Suprapubic skin (tissue), 4 donors: Measurements from ENCODE around the gene PYROXD2. TPM values are rescaled to one million over a fixed set of nuclear protein-coding genes. Genes with fewer than 3 reads are reported as not detected.

Source experiments
- DNase-seq, 2 donors: peaks; one replicate each; pipeline ENCODE4 v3.0.0-alpha.2; 2019; ENCODE audit warnings: low spot score in 2 of 2
- H3K27ac ChIP-seq: fragments of 200-600 bp; sonication (generic); one replicate; pipeline ENCODE4 v1.5.1; 2019
- H3K27me3 ChIP-seq: fragments of 200-600 bp; sonication (generic); one replicate; pipeline ENCODE4 v1.5.1; 2019
- H3K36me3 ChIP-seq: fragments of 200-600 bp; sonication (generic); one replicate; pipeline ENCODE4 v1.5.1; 2019
- H3K4me1 ChIP-seq: fragments of 200-600 bp; sonication (generic); one replicate; pipeline ENCODE4 v1.5.1; 2019
- H3K4me3 ChIP-seq: fragments of 200-600 bp; sonication (generic); one replicate; pipeline ENCODE4 v1.5.1; 2019; ENCODE audit warnings: mild to moderate bottlenecking
- H3K9me3 ChIP-seq: fragments of 200-600 bp; sonication (generic); one replicate; pipeline ENCODE4 v1.5.1; 2019
- EP300 ChIP-seq: sonication (generic); formaldehyde crosslinking; IDR thresholded peaks from one replicate; pipeline ENCODE4 v1.6.1; 2017; ENCODE audit warnings: antibody characterized with exemption
- POLR2A ChIP-seq, 2 donors: fragments of 450-650 bp; IDR thresholded peaks; one replicate each; pipeline ENCODE4 v1.6.1; 2017; ENCODE audit warnings: antibody characterized with exemption in 2 of 2, mild to moderate bottlenecking in 2 of 2, moderate library complexity in 2 of 2
- POLR2AphosphoS5 ChIP-seq, 3 donors: sonication (generic); formaldehyde crosslinking; IDR thresholded peaks; one replicate each; pipeline ENCODE4 v1.6.1; 2017; ENCODE audit warnings: antibody characterized with exemption in 3 of 3
- WGBS: methylation state at CpG from one replicate; pipeline ENCODE4 v1.1.5; 2018; 5-methylcytosine and 5-hydroxymethylcytosine counted together
- total RNA-seq, 4 donors: library from RNA; depleted of rRNA; stranded (reverse); fragments of >200 nt; gene quantifications; one replicate each; pipeline ENCODE4 v1.1.0, GENCODE V29; 2016
- TF ChIP-seq, protein P1 (sequence below), 2 donors: fragments of 200-600 bp in 1 of 2; fragments of 450-650 bp in 1 of 2; sonication (generic) in 1 of 2; IDR thresholded peaks; one replicate each; pipeline ENCODE4 v1.5.1; 2016 to 2019; ENCODE audit warnings: antibody characterized with exemption in 2 of 2, mild to moderate bottlenecking in 1 of 2, moderate library complexity in 1 of 2

The PYROXD2 gene
- total RNA-seq, 4 donors from 2014 or later: 4.3 to 20.3 (median 5.2) TPM

DNA sequence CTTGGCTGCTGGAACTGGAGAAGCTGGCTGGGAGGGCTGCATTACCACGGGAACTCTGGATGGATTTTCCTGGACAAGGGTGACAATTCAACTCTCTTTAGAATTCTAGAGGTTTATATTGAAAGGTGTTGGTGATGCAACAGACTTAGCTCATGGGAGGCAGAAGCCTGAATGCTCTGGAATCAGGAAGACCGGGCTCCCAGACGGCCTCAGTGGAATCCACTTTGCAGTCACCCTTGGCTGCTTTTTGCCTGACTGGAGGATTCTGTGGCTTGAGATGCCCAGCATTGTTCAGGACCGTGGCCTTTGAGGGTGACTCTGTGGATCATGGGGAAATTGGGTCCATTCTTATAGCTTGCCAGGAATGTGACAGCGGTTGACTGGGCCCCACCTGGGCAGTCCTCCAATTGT is 32.3 kb downstream of the PYROXD2 start:
- H3K27me3 ChIP-seq: no peaks in the 10 kb centered on the region
- no peak for DNase-seq
- H3K4me1 ChIP-seq: no peaks in the 10 kb centered on the region
- H3K9me3 ChIP-seq: no peaks in the 10 kb centered on the region
- H3K4me3 ChIP-seq: no peak overlapping the region
- H3K36me3 ChIP-seq: peaks cover 25% of the 10 kb centered on the region
- 100% methylated on average over 5 of the region's 5 CpGs for WGBS
- TF ChIP-seq POLR2A (IDR thresholded peaks at IDR 0.05): no peak
- TF ChIP-seq, protein P1, sequence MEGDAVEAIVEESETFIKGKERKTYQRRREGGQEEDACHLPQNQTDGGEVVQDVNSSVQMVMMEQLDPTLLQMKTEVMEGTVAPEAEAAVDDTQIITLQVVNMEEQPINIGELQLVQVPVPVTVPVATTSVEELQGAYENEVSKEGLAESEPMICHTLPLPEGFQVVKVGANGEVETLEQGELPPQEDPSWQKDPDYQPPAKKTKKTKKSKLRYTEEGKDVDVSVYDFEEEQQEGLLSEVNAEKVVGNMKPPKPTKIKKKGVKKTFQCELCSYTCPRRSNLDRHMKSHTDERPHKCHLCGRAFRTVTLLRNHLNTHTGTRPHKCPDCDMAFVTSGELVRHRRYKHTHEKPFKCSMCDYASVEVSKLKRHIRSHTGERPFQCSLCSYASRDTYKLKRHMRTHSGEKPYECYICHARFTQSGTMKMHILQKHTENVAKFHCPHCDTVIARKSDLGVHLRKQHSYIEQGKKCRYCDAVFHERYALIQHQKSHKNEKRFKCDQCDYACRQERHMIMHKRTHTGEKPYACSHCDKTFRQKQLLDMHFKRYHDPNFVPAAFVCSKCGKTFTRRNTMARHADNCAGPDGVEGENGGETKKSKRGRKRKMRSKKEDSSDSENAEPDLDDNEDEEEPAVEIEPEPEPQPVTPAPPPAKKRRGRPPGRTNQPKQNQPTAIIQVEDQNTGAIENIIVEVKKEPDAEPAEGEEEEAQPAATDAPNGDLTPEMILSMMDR (IDR thresholded peaks at IDR 0.05): no peak
- TF ChIP-seq EP300: no peak
- H3K27ac ChIP-seq: no peak overlapping the region

GRCh38 chr10:98380493-98381339 is 34.3 kb downstream of the PYROXD2 start:
- peaks cover 6% of the 10 kb centered on the region for H3K4me1 ChIP-seq
- DNase-seq: no peak
- H3K36me3 ChIP-seq: peaks cover 19% of the 10 kb centered on the region
- no peaks in the 10 kb centered on the region for H3K27me3 ChIP-seq
- no peak overlapping the region for H3K4me3 ChIP-seq
- no peak overlapping the region for H3K27ac ChIP-seq
- 89% methylated on average over 8 of the region's 8 CpGs for WGBS
- no peaks in the 10 kb centered on the region for H3K9me3 ChIP-seq
- TF ChIP-seq, protein P1 (IDR thresholded peaks at IDR 0.05): no peak
- TF ChIP-seq EP300 (no peak), POLR2A (IDR thresholded peaks at IDR 0.05) (no peak), POLR2AphosphoS5 (IDR thresholded peaks at IDR 0.05) (no peak)

- H3K36me3 ChIP-seq: peaks cover 9% of the 10 kb centered on the region
- H3K4me3 ChIP-seq: no peak overlapping the region
- H3K27me3 ChIP-seq: no peaks in the 10 kb centered on the region
- 95% methylated on average over 4 of the region's 4 CpGs for WGBS
- no peaks in the 10 kb centered on the region for H3K9me3 ChIP-seq
- no peak for TF ChIP-seq POLR2A (IDR thresholded peaks at IDR 0.05)
- TF ChIP-seq, protein P1 (IDR thresholded peaks at IDR 0.05): no peak
- no peak for TF ChIP-seq EP300
- TF ChIP-seq POLR2AphosphoS5 (IDR thresholded peaks at IDR 0.05): no peak
- peaks cover 21% of the 10 kb centered on the region for H3K4me1 ChIP-seq
- DNase-seq: no peak
- no peak overlapping the region for H3K27ac ChIP-seq
These were observed 36.3 kb downstream of the PYROXD2 start for GRCh38 chr10:98378722-98379121.

- Histone ChIP-seq H3K27ac (no peak overlapping the region), H3K36me3 (peaks cover 2% of the 10 kb centered on the region), H3K4me3 (no peak overlapping the region), H3K27me3 (no peaks in the 10 kb centered on the region), H3K9me3 (no peaks in the 10 kb centered on the region), H3K4me1 (peaks cover 21% of the 10 kb centered on the region)
- WGBS: 87% methylated on average over 3 of the region's 3 CpGs
- no peak for DNase-seq
- TF ChIP-seq, protein P1 (IDR thresholded peaks at IDR 0.05): no peak
- no peak for TF ChIP-seq POLR2AphosphoS5 (IDR thresholded peaks at IDR 0.05)
- no peak for TF ChIP-seq POLR2A (IDR thresholded peaks at IDR 0.05)
- no peak for TF ChIP-seq EP300
These were observed 37.4 kb downstream of the PYROXD2 start for GRCh38 chr10:98377536-98377935.

GRCh38 chr10:98377001-98377400 is 38.0 kb downstream of the PYROXD2 start:
- no peak for TF ChIP-seq POLR2AphosphoS5 (IDR thresholded peaks at IDR 0.05)
- no peak for TF ChIP-seq POLR2A (IDR thresholded peaks at IDR 0.05)
- H3K4me3 ChIP-seq: no peak overlapping the region
- H3K27ac ChIP-seq: no peak overlapping the region
- no peak for DNase-seq
- 82% methylated on average over 2 of the region's 2 CpGs for WGBS
- H3K27me3 ChIP-seq: no peaks in the 10 kb centered on the region
- H3K4me1 ChIP-seq: peaks cover 21% of the 10 kb centered on the region
- no peaks in the 10 kb centered on the region for H3K9me3 ChIP-seq
- H3K36me3 ChIP-seq: no peaks in the 10 kb centered on the region
